SK-N-SH treated with all-trans-retinoic acid at 6 μM for 48 hours (cell line): ENCODE measurements around the gene IGSF9.

Experiments used
- ATAC-seq: fragments of 200-7000 bp; cut with Tn5 transposase; 3 replicates; pipeline ENCODE4 v1.9.1; 2020; ENCODE audit warnings: mild to moderate bottlenecking, moderate library complexity
- CSDC2 ChIP-seq: fragments of 250-450 bp; sonication (Bioruptor Pico); IDR thresholded peaks from 2 replicates; pipeline ENCODE4 v1.5.0; 2020; ENCODE audit warnings: mild to moderate bottlenecking, moderate library complexity
- GLIS3 ChIP-seq: fragments of 250-450 bp; sonication (Bioruptor Pico); IDR thresholded peaks from 2 replicates; pipeline ENCODE4 v1.5.0; 2020; ENCODE audit warnings: mild to moderate bottlenecking, moderate library complexity
- PATZ1 ChIP-seq: fragments of 250-450 bp; sonication (Bioruptor Pico); IDR thresholded peaks from 2 replicates; pipeline ENCODE4 v1.8.0; 2020; ENCODE audit warnings: mild to moderate bottlenecking, moderate library complexity, borderline replicate concordance
- POU6F1 ChIP-seq: fragments of 250-450 bp; sonication (Bioruptor Pico); IDR thresholded peaks from 2 replicates; pipeline ENCODE4 v1.8.0; 2021; ENCODE audit warnings: low read depth, mild to moderate bottlenecking, moderate library complexity, borderline replicate concordance
- PPARA ChIP-seq: fragments of 250-450 bp; sonication (Bioruptor Pico); IDR thresholded peaks from 2 replicates; pipeline ENCODE4 v1.5.0; 2020; ENCODE audit warnings: mild to moderate bottlenecking, borderline replicate concordance
- RARB ChIP-seq: fragments of 250-450 bp; sonication (Bioruptor Pico); IDR thresholded peaks from 2 replicates; pipeline ENCODE4 v1.8.0; 2021; ENCODE audit warnings: mild to moderate bottlenecking, moderate library complexity
- SNAI2 ChIP-seq: fragments of 250-450 bp; sonication (Bioruptor Pico); IDR thresholded peaks from 2 replicates; pipeline ENCODE4 v1.5.0; 2020; ENCODE audit warnings: mild to moderate bottlenecking, moderate library complexity
- TOX ChIP-seq: fragments of 250-450 bp; sonication (Bioruptor Pico); IDR thresholded peaks from 2 replicates; pipeline ENCODE4 v1.8.0; 2021; ENCODE audit warnings: mild to moderate bottlenecking, moderate library complexity, borderline replicate concordance
- ZC3H10 ChIP-seq: fragments of 250-450 bp; sonication (Bioruptor Pico); IDR thresholded peaks from 2 replicates; pipeline ENCODE4 v1.5.1; 2021; ENCODE audit warnings: mild to moderate bottlenecking, moderate library complexity
- ZFP3 ChIP-seq: fragments of 250-450 bp; sonication (Bioruptor Pico); IDR thresholded peaks from 2 replicates; pipeline ENCODE4 v1.5.0; 2020; ENCODE audit warnings: mild to moderate bottlenecking, moderate library complexity
- ZNF565 ChIP-seq: fragments of 450-650 bp; formaldehyde crosslinking; conservative IDR thresholded peaks from 2 replicates; pipeline ENCODE4 v1.5.0; 2020; ENCODE audit warnings: low read depth, mild to moderate bottlenecking, moderate library complexity
- ZNF70 ChIP-seq: fragments of 450-650 bp; formaldehyde crosslinking; IDR thresholded peaks from 2 replicates; pipeline ENCODE4 v1.5.0; 2020; ENCODE audit warnings: mild to moderate bottlenecking, moderate library complexity
- ZNF8 ChIP-seq: fragments of 450-650 bp; formaldehyde crosslinking; IDR thresholded peaks from 2 replicates; pipeline ENCODE4 v1.5.0; 2020; ENCODE audit warnings: mild to moderate bottlenecking, moderate library complexity
- TF ChIP-seq, protein P1 (sequence below): fragments of 250-450 bp; sonication (Bioruptor Pico); IDR thresholded peaks from 2 replicates; pipeline ENCODE4 v1.5.0; 2020; ENCODE audit warnings: mild to moderate bottlenecking, moderate library complexity

The IGSF9 gene

DNA sequence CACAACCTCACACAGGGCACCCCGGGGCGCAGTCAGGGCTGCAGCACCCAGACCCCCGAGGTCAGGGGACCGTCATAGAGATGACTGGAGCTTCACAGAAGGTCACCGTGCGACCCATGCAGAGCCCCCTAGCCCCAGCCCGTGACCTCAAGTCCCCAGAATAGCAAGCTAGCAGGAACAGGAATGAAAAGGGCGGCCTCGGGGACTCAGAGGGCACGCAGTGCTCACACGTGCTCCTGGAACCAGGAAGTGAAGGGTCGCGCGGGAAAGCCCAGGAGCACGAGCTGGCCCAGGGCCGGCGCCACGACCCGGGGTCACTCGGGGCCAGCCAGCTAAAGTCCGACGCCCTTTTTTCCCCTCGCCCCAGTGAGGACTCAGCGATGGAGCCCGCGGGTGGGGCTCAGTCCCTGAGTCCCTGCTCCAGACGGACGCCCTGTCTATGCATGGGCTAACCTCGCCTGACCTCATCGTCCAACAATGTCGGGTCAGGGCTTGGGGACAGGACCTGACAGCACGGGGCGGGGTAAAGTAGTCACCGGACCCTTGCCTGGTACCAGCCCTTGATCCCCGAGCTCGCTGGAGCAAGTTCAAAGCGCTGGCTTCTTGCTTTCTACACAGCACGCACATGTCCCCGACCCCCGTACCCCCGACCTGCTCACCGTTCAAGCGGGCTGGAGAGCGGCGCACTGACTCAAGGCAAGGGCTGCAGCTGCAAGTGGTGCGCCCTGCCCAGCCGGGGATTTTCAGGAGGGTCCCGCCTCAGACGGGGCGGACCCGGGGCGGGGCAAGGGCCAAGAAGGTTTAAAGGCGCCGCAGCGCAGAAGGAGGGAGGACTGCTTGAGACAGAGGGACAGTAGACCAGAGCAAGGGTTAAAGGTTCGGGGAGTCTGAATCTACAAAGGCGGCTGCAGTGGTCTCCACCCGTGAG is 20.4 kb downstream of the IGSF9 start, which contains the start of gene TAGLN2:
Gene TAGLN2 (minus strand): TSS at position 717 of the 928 bp plus-strand sequence. CDS start 4,998 bp downstream, outside the sequence.
- TF ChIP-seq ZNF8 (CRISPR knock-in tag) (no peak), RARB (CRISPR knock-in tag) (peak; percentile 36; the same call in 1 of the 2 replicates), ZFP3 (CRISPR knock-in tag) (no peak)
- peak; percentile 92 for ATAC-seq

DNA sequence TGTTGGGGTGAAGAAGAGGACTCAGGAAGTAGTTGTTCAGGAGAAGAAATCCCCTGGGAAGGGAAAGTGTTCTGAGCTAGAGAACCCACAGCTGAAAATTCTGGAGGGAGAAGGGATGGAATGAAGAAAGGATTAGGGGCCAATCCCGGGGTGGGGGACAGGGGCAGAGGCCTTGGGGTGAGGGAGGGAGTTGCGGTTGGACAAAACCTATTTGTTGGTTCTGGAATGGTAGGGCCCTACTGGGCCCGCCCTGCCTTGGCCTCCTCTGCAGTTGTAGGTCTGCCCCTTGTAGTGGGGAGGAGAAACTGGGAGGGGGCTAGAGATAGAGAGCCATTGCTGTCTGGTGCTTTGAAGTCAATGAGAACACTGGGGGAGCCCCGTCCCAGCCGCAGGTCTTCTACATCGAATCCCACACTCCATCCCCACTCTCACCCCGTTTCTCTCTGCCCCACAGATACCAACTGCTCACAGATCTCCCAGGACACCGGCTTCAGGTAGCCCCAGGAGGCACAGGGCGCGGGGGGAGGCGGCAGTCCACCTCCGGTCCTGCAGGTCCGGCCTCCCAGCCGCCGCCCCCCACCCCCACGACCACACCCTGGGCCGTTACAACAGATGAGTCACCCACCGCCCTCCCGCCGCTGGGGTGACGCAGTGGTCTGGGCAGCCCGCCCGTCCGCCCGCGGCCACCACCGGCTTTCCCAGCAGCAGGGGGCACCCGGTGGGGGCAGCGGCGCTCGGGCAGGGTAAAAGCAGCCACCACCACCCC is 21.2 kb downstream of the IGSF9 start:
- peak; percentile 58 for ATAC-seq
- peak; percentile 85; the same call in 1 of the 2 replicates for TF ChIP-seq PATZ1 (CRISPR knock-in tag)
- TF ChIP-seq ZC3H10 (CRISPR knock-in tag), result peak; percentile 48; the same call in 1 of the 2 replicates
- TF ChIP-seq RARB (CRISPR knock-in tag), result 0 out of 2 replicates have a peak, but pooled peaks have one; percentile 6
- TF ChIP-seq GLIS3, result 0 out of 2 replicates have a peak, but pooled peaks have one; percentile 65
- TF ChIP-seq POU6F1, result no peak

- ATAC-seq, result peak; percentile 17
- TF ChIP-seq, protein P1, sequence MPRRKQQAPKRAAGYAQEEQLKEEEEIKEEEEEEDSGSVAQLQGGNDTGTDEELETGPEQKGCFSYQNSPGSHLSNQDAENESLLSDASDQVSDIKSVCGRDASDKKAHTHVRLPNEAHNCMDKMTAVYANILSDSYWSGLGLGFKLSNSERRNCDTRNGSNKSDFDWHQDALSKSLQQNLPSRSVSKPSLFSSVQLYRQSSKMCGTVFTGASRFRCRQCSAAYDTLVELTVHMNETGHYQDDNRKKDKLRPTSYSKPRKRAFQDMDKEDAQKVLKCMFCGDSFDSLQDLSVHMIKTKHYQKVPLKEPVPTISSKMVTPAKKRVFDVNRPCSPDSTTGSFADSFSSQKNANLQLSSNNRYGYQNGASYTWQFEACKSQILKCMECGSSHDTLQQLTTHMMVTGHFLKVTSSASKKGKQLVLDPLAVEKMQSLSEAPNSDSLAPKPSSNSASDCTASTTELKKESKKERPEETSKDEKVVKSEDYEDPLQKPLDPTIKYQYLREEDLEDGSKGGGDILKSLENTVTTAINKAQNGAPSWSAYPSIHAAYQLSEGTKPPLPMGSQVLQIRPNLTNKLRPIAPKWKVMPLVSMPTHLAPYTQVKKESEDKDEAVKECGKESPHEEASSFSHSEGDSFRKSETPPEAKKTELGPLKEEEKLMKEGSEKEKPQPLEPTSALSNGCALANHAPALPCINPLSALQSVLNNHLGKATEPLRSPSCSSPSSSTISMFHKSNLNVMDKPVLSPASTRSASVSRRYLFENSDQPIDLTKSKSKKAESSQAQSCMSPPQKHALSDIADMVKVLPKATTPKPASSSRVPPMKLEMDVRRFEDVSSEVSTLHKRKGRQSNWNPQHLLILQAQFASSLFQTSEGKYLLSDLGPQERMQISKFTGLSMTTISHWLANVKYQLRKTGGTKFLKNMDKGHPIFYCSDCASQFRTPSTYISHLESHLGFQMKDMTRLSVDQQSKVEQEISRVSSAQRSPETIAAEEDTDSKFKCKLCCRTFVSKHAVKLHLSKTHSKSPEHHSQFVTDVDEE (CRISPR knock-in tag), result no peak
- TF ChIP-seq PPARA (CRISPR knock-in tag) (no peak), ZFP3 (CRISPR knock-in tag) (no peak), TOX (CRISPR knock-in tag) (no peak), ZNF70 (CRISPR knock-in tag) (no peak), GLIS3 (no peak), POU6F1 (no peak)
These were observed 22.0 kb downstream of the IGSF9 start for GRCh38 chr1:159923203-159924024.

- ATAC-seq, result no peak
- TF ChIP-seq PATZ1 (CRISPR knock-in tag) (no peak), ZNF565 (no peak), ZNF70 (CRISPR knock-in tag) (no peak), SNAI2 (CRISPR knock-in tag) (no peak), CSDC2 (CRISPR knock-in tag) (no peak)
These were observed 22.8 kb downstream of the IGSF9 start for GRCh38 chr1:159922511-159923202.
